ENCODE measurements around the gene PRCC.
A peak's percentile ranks its signal among the peaks of the same experiment; 100 is the strongest.

- TF ChIP-seq CTCF (optimal IDR thresholded peaks at IDR 0.05 in 1 of 3, IDR thresholded peaks at IDR 0.05 in 1 of 3, conservative IDR thresholded peaks at IDR 0.05 in 1 of 3; ENCODE audit: extremely low read depth in 1 of 3, insufficient read depth in 2 of 3, low read length in 3 of 3) (peak in 1 of 3 experiments; percentile 21), EZH2 (IDR thresholded peaks at IDR 0.05; ENCODE audit: low read length) (no peak)
Observed at GRCh38 chr1:156773607-156774006, 6.3 kb downstream of the PRCC start.

Data from keratinocyte (primary cell).